HG02943 (cell line): ENCODE measurements around the gene BRD3OS.

Experiments used
- ATAC-seq: cut with Tn5 transposase; IDR thresholded peaks from one replicate; pipeline ENCODE4 v1.9.1; 2021; ENCODE audit warnings: mild to moderate bottlenecking, low read depth, moderate library complexity; ENCODE audit not compliant: unreplicated experiment

BRD3OS gene

GRCh38 chr9:134031783-134032182 is 6.5 kb downstream of the BRD3OS start:
- ATAC-seq, result no peak

- no peak for ATAC-seq
Observed at GRCh38 chr9:134032456-134033222, 7.4 kb downstream of the BRD3OS start.

GRCh38 chr9:134033516-134034214 is 8.4 kb downstream of the BRD3OS start:
- no peak for ATAC-seq

GRCh38 chr9:134034215-134035040 is 9.1 kb downstream of the BRD3OS start:
- ATAC-seq, result no peak

- ATAC-seq, result no peak
Observed at GRCh38 chr9:134035041-134036039, 10.1 kb downstream of the BRD3OS start.

DNA sequence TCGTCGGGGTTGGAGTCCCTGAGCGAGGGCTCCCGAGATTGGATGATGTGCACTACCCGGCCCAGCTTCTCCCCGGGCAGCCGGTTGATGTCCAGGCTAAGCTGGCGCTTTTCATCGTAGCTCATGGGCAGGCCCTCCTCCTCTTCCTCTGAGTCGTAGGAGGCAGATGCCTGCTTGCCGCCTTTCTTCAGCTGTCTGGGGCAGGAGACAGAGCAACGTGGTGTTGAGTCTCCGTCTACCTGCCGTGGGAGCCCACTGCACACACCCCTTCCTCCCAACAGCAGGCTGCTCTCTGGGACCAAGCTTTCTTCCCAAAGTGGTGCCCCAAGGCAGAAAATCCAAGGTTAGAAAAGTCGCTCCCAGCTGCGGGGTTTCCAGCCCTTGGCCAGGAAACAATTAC is 10.8 kb downstream of the BRD3OS start:
- ATAC-seq, result no peak

DNA sequence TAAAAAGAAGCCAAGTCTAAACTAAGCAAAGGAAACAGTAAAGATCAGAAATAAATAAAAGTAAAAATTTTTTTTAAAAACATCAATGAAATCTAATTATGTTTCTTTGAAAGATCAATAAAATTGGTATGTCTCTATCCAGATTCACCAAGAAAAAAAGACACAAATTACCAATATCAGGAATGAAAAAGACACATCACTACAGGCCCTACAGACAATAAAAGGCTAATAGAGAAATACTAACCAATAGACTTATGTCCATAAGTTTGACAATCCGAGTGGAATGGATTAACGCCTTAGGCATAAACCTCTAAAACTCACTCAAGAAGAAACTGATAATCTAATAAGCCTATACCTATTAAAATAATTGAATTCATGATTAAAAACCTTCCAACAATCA is 12.4 kb downstream of the BRD3OS start:
- no peak for ATAC-seq

DNA sequence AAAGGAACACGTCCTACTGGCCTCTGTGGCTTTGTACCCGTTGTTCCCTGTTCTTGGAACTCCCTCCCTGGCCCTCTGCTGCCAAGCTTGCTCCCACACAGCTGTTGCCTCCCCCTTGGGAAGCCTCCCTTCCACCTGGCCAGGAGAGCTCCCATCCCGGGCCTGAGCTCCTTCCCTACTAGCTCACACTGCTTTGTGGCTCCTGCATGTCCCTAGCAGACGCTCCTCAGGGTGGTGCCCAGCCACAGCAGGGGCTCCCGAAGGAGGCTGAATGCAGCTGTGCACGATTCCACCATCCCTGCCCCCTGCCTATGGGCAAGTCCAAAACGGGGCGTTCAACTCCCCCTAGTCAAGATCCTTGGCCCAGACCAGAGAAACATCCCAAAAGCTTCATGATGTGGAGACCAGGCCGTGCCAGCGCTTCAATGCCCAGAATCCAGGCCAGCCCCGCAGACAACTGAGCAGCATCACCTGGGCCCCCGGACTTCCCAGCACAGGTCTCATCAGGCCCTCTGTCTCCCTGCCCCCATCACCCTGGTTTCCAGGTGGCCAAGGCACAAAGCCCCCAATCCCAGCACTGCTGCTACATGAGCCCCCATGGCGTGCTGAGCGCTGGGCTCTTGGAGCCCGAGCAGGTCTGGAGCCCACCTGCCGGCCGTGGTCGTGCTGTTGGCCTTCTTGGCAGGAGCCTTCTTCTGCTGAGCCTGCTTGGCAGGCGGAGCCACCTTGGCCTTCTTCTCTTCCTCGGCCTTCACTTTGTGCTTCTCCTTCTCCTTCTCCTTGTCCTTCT is 14.3 kb downstream of the BRD3OS start:
- no peak for ATAC-seq

GRCh38 chr9:134040176-134040565 is 14.9 kb downstream of the BRD3OS start:
- no peak for ATAC-seq

DNA sequence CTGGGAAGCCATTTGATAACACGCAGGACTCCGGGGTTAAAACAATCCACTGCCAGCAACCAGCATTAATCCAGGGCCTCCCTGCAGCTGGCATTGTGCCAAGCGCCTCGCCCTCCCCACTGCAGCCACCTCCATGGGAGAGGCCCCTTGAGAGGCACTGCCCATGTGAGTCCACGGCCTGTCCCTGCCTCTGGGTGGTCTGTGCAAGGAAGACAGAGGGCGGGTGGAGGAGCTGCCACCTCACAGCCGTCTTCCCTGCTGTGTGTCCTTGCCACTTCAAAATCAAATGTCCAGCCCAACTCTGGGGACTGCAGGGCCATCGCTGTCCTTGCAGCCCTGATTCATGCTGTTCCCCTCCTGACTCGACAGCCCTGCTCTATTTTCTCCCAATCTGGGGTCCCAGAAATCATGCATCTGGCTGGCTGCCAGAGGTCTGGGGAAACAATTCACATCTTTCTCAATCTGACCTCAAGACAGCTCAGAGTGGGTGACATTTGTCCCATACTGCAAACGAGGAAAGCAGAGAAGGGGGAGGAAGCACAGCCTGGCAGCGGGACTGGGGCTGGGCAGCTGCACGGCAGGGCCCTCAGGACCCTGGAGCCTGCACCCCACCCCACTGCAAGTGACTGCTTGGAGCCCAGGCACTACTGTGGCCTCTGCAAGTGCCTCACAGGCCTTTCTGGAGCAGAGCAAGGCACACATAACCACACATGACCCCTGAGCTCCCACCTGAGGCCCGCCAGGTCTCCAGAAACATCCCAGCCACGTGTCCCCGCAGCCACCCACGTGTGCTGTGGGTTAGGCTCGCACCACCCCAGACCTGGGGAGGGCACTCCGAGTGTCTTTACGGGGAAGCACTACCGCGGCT is 15.7 kb downstream of the BRD3OS start:
- ATAC-seq, result no peak

GRCh38 chr9:134041649-134041962 is 16.3 kb downstream of the BRD3OS start:
- ATAC-seq, result no peak

GRCh38 chr9:134043531-134043988 is 18.3 kb downstream of the BRD3OS start:
- no peak for ATAC-seq

DNA sequence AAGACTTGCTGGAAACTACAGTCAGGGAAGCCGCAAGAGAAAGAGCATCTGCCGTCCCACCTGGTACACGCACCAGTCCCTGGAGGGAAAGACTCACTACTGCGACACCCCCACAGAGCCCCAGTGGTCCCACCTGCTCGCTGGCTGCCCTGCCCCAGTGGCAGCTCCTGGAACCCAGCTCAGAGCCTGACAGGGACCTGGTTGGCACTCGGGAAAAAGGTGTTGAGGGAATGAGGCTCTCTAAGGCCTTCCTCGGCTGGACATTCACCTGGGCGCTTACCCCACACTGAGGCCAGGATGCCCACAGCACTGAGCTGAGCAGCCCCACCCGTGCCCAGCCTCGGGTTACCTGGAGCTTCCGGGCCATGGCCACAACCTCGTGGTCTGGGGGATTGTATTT is 19.7 kb downstream of the BRD3OS start:
- no peak for ATAC-seq

DNA sequence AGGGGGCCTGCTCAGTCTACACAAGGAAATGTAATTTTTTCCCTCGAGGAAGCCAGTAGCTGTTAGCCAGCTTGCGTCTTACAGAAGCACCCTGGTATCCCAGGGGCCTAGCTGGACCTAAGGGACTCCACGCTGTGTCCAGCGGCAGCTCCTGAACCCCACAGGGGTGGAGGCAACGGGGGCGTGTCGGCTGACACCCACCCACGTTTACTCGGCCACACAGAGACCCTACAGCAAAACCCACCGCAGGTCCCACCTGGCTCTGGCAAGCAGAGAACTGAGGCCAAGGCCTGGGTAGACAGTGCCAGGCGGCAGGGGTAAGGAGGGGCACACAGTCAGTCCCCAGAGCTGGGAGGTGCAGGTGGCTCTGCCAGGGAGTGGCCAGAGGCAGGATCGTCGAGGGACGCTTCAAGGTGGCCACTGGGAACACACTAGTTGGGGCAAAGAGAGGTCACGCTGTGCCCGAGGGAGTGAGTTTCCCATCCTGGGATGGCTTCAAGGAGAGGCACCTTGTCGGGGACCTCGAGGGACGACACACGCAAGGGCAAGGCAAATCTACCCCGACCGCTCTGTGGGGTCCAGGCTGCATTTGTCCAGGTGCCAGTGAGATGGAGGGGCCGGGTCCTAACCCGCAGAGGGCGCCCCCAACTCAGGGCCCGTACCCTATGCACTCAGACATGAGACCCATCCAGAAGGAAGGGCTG is 20.7 kb downstream of the BRD3OS start:
- no peak for ATAC-seq

GRCh38 chr9:134046894-134047681 is 21.8 kb downstream of the BRD3OS start:
- ATAC-seq, result no peak

DNA sequence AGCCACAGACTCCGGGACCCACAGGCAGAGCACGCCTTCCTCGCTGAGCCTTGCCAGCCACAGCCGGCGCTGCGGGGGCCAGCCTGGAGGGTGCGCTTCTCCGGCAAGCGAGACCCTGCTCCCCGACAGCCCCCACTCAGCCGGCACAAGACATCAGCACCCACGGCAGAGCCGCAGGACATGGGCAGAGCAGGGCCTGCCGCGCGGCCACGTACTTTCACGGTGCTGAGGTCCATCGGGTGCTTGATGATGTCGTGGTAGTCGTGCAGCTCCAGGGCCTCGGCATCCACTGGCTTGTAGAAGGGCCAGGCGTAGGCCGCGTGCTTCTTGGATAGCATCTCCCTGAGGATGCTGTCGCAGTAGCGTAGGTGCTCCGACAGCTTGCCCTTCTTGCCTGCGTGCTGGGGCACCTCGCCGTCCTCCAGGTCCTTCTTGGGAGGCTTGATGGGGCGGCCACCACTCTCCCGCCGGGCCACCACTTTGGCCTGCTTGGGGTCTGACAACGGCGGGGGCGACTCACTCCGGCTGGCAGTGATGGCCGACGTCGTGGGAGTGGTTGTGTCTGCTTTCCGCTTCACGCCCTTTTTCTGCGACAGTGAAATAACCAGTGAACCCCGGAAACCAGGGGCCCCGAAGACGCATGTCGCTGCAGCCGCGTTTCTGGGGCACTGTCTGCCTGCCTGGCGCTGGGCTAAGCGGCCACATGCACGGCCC is 22.7 kb downstream of the BRD3OS start:
- no peak for ATAC-seq
